ENCODE data around the gene GDF9. TPM values are rescaled to one million over a fixed set of nuclear protein-coding genes. Genes with fewer than 3 reads are reported as not detected.

The GDF9 gene
- total RNA-seq, 1 experiment from 2014 or later: not detected

DNA sequence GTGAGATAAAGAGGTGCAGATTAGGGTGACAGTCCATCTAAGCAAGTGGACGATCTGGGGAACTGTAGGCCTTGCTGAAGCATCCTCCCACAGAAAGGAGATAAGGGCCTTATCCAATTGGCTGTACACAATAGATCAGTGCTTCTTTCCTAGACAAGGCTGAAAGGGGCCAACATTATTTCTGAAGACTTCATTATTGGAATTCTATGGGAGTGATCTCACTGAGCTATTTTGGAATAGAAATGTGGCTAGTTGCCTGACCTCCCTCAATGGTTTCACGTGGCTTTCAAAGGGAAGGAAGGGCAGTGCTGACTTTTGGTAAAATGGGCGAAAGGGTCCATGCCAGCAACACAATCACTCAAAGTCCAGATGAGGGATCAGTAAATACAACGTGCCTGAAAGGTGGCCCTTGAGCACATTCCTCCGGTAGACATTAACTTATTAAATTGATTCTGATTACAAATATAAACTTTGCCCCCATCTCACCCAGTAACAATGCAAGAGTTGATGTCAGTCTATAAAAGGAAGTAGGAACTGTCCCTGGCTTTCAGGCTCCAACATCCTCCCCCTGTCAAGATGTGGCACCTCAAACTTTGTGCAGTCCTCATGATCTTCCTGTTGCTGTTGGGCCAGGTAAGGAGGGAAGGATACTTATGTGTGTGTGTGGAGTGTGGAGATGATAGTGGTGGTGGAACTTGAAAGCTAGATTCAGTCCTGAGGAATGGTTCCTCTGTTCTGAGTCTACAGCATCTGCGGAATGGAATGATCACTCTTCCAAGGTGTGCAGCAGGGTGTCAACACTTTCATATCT lies 7.1 kb upstream of the GDF9 start, which contains the start of gene LEAP2:
TSS of gene LEAP2 (plus strand) at position 550 of the 811 bp plus-strand sequence. CDS start at position 577, 27 bp downstream.
- H3F3A ChIP-seq (ENCODE audit: low read length, unreplicated experiment): no peaks in the 10 kb centered on the region
- H3K4me3 ChIP-seq (ENCODE audit: low read length): no peak within 1 kb of the TSS
- H3K9me2 ChIP-seq (replicated peaks; ENCODE audit: low read length): no peaks in the 10 kb centered on the region
- H3K27me3 ChIP-seq (ENCODE audit: low read length): no peaks in the 10 kb centered on the region
- TF ChIP-seq EZH2 (IDR thresholded peaks at IDR 0.05; ENCODE audit: low read length, unreplicated experiment): no peak
- TF ChIP-seq, protein P1, sequence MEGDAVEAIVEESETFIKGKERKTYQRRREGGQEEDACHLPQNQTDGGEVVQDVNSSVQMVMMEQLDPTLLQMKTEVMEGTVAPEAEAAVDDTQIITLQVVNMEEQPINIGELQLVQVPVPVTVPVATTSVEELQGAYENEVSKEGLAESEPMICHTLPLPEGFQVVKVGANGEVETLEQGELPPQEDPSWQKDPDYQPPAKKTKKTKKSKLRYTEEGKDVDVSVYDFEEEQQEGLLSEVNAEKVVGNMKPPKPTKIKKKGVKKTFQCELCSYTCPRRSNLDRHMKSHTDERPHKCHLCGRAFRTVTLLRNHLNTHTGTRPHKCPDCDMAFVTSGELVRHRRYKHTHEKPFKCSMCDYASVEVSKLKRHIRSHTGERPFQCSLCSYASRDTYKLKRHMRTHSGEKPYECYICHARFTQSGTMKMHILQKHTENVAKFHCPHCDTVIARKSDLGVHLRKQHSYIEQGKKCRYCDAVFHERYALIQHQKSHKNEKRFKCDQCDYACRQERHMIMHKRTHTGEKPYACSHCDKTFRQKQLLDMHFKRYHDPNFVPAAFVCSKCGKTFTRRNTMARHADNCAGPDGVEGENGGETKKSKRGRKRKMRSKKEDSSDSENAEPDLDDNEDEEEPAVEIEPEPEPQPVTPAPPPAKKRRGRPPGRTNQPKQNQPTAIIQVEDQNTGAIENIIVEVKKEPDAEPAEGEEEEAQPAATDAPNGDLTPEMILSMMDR (conservative IDR thresholded peaks at IDR 0.05; ENCODE audit: low read depth, low read length): no peak
- DNase-seq (no peak), ATAC-seq (no peak; the same call in 1 of the 2 replicates)
- no peaks in the 10 kb centered on the region for H3K9me3 ChIP-seq (ENCODE audit: low read length)
- POLR2A ChIA-PET (ENCODE audit: unreplicated experiment): no interaction called here
- no peaks in the 10 kb centered on the region for H3K79me2 ChIP-seq (ENCODE audit: low read length)
- no peak within 1 kb of the TSS for H3K27ac ChIP-seq (ENCODE audit: low read length)
- H3K9ac ChIP-seq (ENCODE audit: low read length): no peak within 1 kb of the TSS
- CTCF ChIA-PET: interaction anchor here (1.0 kb wide), 1 partner anchor 10 kb away, joined by 3 read pairs; no protein-coding TSS in a partner anchor
- H3K36me3 ChIP-seq (ENCODE audit: low read depth, low read length): peaks cover 8% of the 10 kb centered on the region; the same call in 1 of the 2 replicates
- intact Hi-C loops (cut with micrococcal nuclease): no loop called here
- H2AFZ ChIP-seq (ENCODE audit: low read length): no peak within 1 kb of the TSS
- H4K20me1 ChIP-seq (ENCODE audit: low read length): no peaks in the 10 kb centered on the region
- BruUV-seq (replicated peaks): no TSS peak
- no peak within 1 kb of the TSS for H3K4me2 ChIP-seq (ENCODE audit: low read length)
- no peaks in the 10 kb centered on the region for H3K4me1 ChIP-seq (ENCODE audit: insufficient read depth, low read length)

DNA sequence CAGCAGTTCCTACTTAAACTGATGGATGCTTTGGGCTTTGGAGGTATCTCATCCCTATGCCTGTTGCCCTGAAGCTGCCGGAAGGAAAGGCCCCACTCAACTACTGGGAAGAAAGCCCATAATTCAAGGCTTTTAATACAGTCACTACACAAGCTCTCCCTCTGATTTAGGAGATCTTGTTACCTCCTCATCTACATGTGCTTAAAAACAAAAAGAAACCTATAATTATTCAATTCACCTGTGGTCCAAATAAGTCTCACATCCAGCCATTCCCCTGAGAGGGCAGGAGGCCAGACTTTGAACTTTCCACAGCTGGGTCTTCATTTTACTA lies 6.5 kb upstream of the GDF9 start:
- ChIA-PET CTCF (interaction anchor here (1.0 kb wide), 1 partner anchor 11 kb away, joined by 3 read pairs; no protein-coding TSS in a partner anchor), POLR2A (ENCODE audit: unreplicated experiment) (no interaction called here)
- no peak for TF ChIP-seq EZH2 (IDR thresholded peaks at IDR 0.05; ENCODE audit: low read length, unreplicated experiment)
- TF ChIP-seq, protein P1 (conservative IDR thresholded peaks at IDR 0.05; ENCODE audit: low read depth, low read length): no peak
- no peak for TF ChIP-seq EZH2phosphoT487 (IDR thresholded peaks at IDR 0.05; ENCODE audit: borderline replicate concordance, low read length)
- ATAC-seq (no peak), DNase-seq (no peak)
- peaks cover 5% of the 10 kb centered on the region for H3K79me2 ChIP-seq (ENCODE audit: low read length)
- no peaks in the 10 kb centered on the region for H3F3A ChIP-seq (ENCODE audit: low read length, unreplicated experiment)
- peaks cover 8% of the 10 kb centered on the region; the same call in 1 of the 2 replicates for H3K36me3 ChIP-seq (ENCODE audit: low read depth, low read length)
- BruUV-seq (replicated peaks): no TSS peak
- no peak overlapping the region for H3K4me2 ChIP-seq (ENCODE audit: low read length)
- no peaks in the 10 kb centered on the region for H3K27me3 ChIP-seq (ENCODE audit: low read length)
- no peak overlapping the region for H3K27ac ChIP-seq (ENCODE audit: low read length)
- H3K9me3 ChIP-seq (ENCODE audit: low read length): no peaks in the 10 kb centered on the region
- H2AFZ ChIP-seq (ENCODE audit: low read length): no peak overlapping the region
- peaks cover 4% of the 10 kb centered on the region for H3K4me1 ChIP-seq (ENCODE audit: insufficient read depth, low read length)
- H3K9ac ChIP-seq (ENCODE audit: low read length): no peak overlapping the region
- H3K9me2 ChIP-seq (replicated peaks; ENCODE audit: low read length): no peaks in the 10 kb centered on the region
- no peak overlapping the region for H3K4me3 ChIP-seq (ENCODE audit: low read length)
- H4K20me1 ChIP-seq (ENCODE audit: low read length): peaks cover under 1% of the 10 kb centered on the region; the same call in 1 of the 2 replicates
- intact Hi-C loops (cut with micrococcal nuclease): no loop called here
